Mesenchymal stem cell (in vitro differentiated cells and primary cell): ENCODE results near the gene FCSK.

Experiments used
- DNase-seq: peaks from one replicate; pipeline ENCODE4 v3.0.0-alpha.2; 2013
- H2AFZ ChIP-seq: one replicate; pipeline ENCODE4 v1.6.1; 2013; ENCODE audit warnings: low read depth, mild to moderate bottlenecking, control low read depth, inconsistent platforms, low read length, moderate library complexity
- H2AK5ac ChIP-seq: 2 replicates; pipeline ENCODE4 v1.6.1; 2013; ENCODE audit warnings: low read length, moderate library complexity, mild to moderate bottlenecking, inconsistent platforms; ENCODE audit not compliant: severe bottlenecking
- H2BK120ac ChIP-seq: one replicate; pipeline ENCODE4 v1.6.1; 2013; ENCODE audit warnings: low read depth, mild to moderate bottlenecking, inconsistent platforms, low read length, moderate library complexity
- H2BK12ac ChIP-seq, 2 experiments: one replicate each; pipeline ENCODE4 v1.6.1; 2013; ENCODE audit warnings: inconsistent platforms in 2 of 2, low read length in 2 of 2, mild to moderate bottlenecking in 2 of 2, moderate library complexity in 2 of 2, control low read depth in 1 of 2
- H2BK15ac ChIP-seq: one replicate; pipeline ENCODE4 v1.6.1; 2013; ENCODE audit warnings: mild to moderate bottlenecking, low read depth, inconsistent platforms; ENCODE audit not compliant: poor library complexity, severe bottlenecking
- H2BK5ac ChIP-seq: 2 replicates; pipeline ENCODE4 v1.6.1; 2013; ENCODE audit warnings: low read depth, mild to moderate bottlenecking, low read length, control low read depth, inconsistent platforms; ENCODE audit not compliant: poor library complexity, severe bottlenecking
- H3K14ac ChIP-seq, 2 experiments: one replicate each; pipeline ENCODE4 v1.6.1; 2013; ENCODE audit warnings: inconsistent platforms in 2 of 2, low read length in 2 of 2, control low read depth in 1 of 2, mild to moderate bottlenecking in 1 of 2, moderate library complexity in 1 of 2
- H3K18ac ChIP-seq, 2 experiments: one replicate each; pipeline ENCODE4 v1.6.1; 2013; ENCODE audit warnings: inconsistent platforms in 2 of 2, low read length in 2 of 2, control low read depth in 1 of 2, low read depth in 1 of 2, mild to moderate bottlenecking in 1 of 2
- H3K23ac ChIP-seq, 2 experiments: one replicate each; pipeline ENCODE4 v1.6.1; 2013; ENCODE audit warnings: inconsistent platforms in 2 of 2, low read length in 2 of 2, mild to moderate bottlenecking in 2 of 2, moderate library complexity in 2 of 2, control low read depth in 1 of 2
- H3K27ac ChIP-seq: 2 replicates; pipeline ENCODE4 v1.5.1; 2013; ENCODE audit warnings: mild to moderate bottlenecking, moderate library complexity, low read length, control low read depth, inconsistent platforms; ENCODE audit not compliant: poor library complexity, severe bottlenecking
- H3K27me3 ChIP-seq, 2 experiments: 2 replicates each; pipeline versions ENCODE4 v1.6.1 to v1.7.0; 2013; ENCODE audit warnings: low read length in 2 of 2, mild to moderate bottlenecking in 2 of 2, moderate library complexity in 2 of 2, control low read depth in 1 of 2, inconsistent platforms in 1 of 2; ENCODE audit not compliant: control insufficient read depth in 1 of 2, insufficient read depth in 1 of 2
- H3K36me3 ChIP-seq, 2 experiments: 2 replicates each; pipeline versions ENCODE4 v1.6.1 to v1.7.0; 2013; ENCODE audit warnings: low read length in 2 of 2, control low read depth in 1 of 2, inconsistent platforms in 1 of 2, low read depth in 1 of 2, mild to moderate bottlenecking in 1 of 2; ENCODE audit not compliant: insufficient read depth in 2 of 2, control insufficient read depth in 1 of 2
- H3K4ac ChIP-seq, 2 experiments: one replicate each; pipeline ENCODE4 v1.6.1; 2013; ENCODE audit warnings: inconsistent platforms in 2 of 2, low read length in 2 of 2, mild to moderate bottlenecking in 2 of 2, moderate library complexity in 2 of 2, control low read depth in 1 of 2, low read depth in 1 of 2
- H3K4me1 ChIP-seq: 2 replicates; pipeline ENCODE4 v1.6.1; 2013; ENCODE audit warnings: low read depth, low read length, control low read depth; ENCODE audit not compliant: control insufficient read depth, insufficient read depth
- H3K4me2 ChIP-seq: 2 replicates; pipeline ENCODE4 v1.6.1; 2013; ENCODE audit warnings: low read length, mild to moderate bottlenecking, inconsistent platforms; ENCODE audit not compliant: poor library complexity, severe bottlenecking
- H3K4me3 ChIP-seq, 2 experiments: 2 replicates each; pipeline versions ENCODE4 v1.5.1 to v1.7.0; 2013; ENCODE audit warnings: low read length in 2 of 2, mild to moderate bottlenecking in 2 of 2, control low read depth in 1 of 2, low read depth in 1 of 2; ENCODE audit not compliant: insufficient read depth in 1 of 2
- H3K79me1 ChIP-seq: replicated peaks from 2 replicates; pipeline ENCODE4 v1.6.1; 2013; ENCODE audit warnings: mild to moderate bottlenecking, control low read depth, low read length, inconsistent platforms; ENCODE audit not compliant: poor library complexity, severe bottlenecking
- H3K9ac ChIP-seq: 2 replicates; pipeline ENCODE4 v1.7.0; 2013; ENCODE audit warnings: mild to moderate bottlenecking, low read length, moderate library complexity
- H3K9me3 ChIP-seq: 2 replicates; pipeline ENCODE4 v1.7.0; 2013; ENCODE audit warnings: mild to moderate bottlenecking, low read length; ENCODE audit not compliant: control insufficient read depth
- H4K8ac ChIP-seq: one replicate; pipeline ENCODE4 v1.6.1; 2013; ENCODE audit warnings: inconsistent platforms, mild to moderate bottlenecking, low read length, moderate library complexity
- H4K91ac ChIP-seq: one replicate; pipeline ENCODE4 v1.6.1; 2013; ENCODE audit warnings: mild to moderate bottlenecking, low read length, inconsistent platforms
- WGBS: methylation state at CpG from one replicate; pipeline ENCODE4 v1.1.7; 2013; ENCODE audit warnings: mixed read lengths; 5-methylcytosine and 5-hydroxymethylcytosine counted together

Gene FCSK

GRCh38 chr16:70480127-70481105 lies 26.0 kb downstream of the FCSK start:
- Histone ChIP-seq H3K18ac (no peak overlapping the region), H2AFZ (no peak overlapping the region), H3K27me3 (no peaks in the 10 kb centered on the region), H3K79me1 (no peaks in the 10 kb centered on the region), H2BK5ac (no peak overlapping the region), H2BK15ac (no peak overlapping the region), H3K27ac (no peak overlapping the region), H3K36me3 (peaks cover 56 to 60% of the 10 kb centered on the region in 2 experiments), H4K8ac (no peak overlapping the region), H3K9ac (no peak overlapping the region), H2BK120ac (no peak overlapping the region), H3K4ac (no peak overlapping the region), H3K4me2 (no peak overlapping the region), H2BK12ac (no peak overlapping the region), H3K4me1 (peaks cover 35% of the 10 kb centered on the region), H3K23ac (no peak overlapping the region), H3K14ac (no peak overlapping the region), H3K9me3 (no peaks in the 10 kb centered on the region), H2AK5ac (no peak overlapping the region), H4K91ac (no peak overlapping the region), H3K4me3 (no peak overlapping the region)
- 95% methylated on average over 17 of the region's 17 CpGs for WGBS
- no peak for DNase-seq

DNA sequence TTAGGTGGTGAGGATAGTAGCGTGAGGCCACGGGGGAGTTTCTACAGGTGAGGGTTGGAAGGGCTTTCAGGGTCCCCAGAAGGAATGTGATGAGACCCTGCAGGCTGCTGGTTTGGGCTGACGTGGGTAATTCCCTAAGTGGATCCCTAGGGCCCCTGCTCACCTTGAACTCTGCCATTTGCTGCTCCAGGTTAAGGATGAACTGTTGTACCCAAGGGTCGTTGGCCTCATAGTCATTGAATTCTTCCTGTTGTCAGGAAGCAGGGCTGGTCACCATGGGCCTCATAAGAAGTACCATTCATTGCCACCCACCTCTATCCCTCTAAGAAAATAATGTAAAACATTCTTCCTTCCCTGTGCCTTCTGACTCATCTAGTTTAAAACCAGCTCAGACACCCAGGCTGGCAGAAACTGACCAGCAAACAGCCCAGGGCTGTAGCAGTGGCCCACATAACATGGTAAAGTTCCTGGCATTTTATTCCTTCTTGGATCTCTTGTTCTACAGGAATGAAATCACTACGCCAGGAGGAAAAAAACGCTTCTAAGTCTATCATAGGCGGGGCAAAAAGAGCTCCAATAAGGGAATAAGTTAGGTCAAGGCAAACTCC lies 27.6 kb downstream of the FCSK start:
- Histone ChIP-seq H3K27ac (peak overlapping the region; percentile 46), H3K9ac (no peak overlapping the region), H2BK5ac (no peak overlapping the region), H2AFZ (no peak overlapping the region), H4K8ac (no peak overlapping the region), H3K27me3 (no peaks in the 10 kb centered on the region), H3K18ac (no peak overlapping the region), H2BK15ac (no peak overlapping the region), H2AK5ac (no peak overlapping the region), H4K91ac (no peak overlapping the region), H3K14ac (no peak overlapping the region), H3K4ac (no peak overlapping the region), H3K9me3 (no peaks in the 10 kb centered on the region), H3K4me2 (no peak overlapping the region), H2BK12ac (no peak overlapping the region), H3K23ac (no peak overlapping the region), H3K4me1 (peaks cover 26% of the 10 kb centered on the region), H3K4me3 (no peak overlapping the region), H3K36me3 (peaks cover 61 to 62% of the 10 kb centered on the region in 2 experiments), H2BK120ac (no peak overlapping the region), H3K79me1 (no peaks in the 10 kb centered on the region)
- 97% methylated on average over 7 of the region's 7 CpGs for WGBS
- DNase-seq, result peak; percentile 2

DNA sequence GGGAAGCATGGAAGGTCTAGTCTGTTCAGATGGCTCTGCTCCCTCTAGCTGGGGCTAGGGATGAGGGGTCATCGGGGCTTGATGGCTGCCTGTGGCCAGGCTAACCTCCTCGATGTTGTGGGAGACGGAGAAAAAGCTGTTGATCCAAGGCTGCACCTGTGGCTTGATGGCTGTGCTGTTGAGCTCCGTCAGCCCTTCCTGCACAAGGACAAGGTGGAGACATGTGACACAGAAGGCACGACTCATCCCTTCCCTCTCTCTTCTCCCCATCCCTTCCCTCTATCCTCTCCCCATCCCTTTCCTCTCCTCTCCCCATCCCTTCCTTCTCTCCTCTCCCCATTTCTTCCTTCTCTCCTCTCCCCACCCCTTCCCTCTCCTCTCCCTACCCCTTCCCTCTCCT lies 28.2 kb downstream of the FCSK start:
- H2BK12ac ChIP-seq, result no peak overlapping the region

DNA sequence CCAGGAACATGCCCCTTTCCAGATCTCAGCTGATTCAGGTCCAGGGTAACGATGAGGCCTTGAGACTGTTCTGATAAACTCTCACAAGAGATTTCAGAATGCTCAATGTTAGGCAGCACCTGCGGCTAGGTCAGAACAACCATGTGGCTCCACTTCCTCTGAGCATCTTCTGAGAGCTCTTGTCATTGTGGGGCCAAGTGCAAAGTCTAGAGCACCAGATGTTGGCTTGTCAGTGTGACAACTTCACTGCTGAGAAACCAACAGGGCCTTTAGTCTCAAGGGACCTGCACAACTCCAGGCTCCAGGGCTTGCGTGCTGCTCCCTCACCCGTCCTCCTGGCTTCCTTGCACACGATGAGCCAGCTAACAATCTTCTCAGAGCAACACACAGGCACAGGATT lies 29.0 kb downstream of the FCSK start:
- 91% methylated on average over 5 of the region's 5 CpGs for WGBS
- Histone ChIP-seq H3K4ac (no peak overlapping the region), H2BK15ac (no peak overlapping the region), H4K91ac (no peak overlapping the region), H2BK12ac (no peak overlapping the region), H3K9ac (no peak overlapping the region), H3K4me1 (peaks cover 23% of the 10 kb centered on the region), H2BK5ac (no peak overlapping the region), H3K27ac (no peak overlapping the region), H2BK120ac (no peak overlapping the region), H3K79me1 (no peaks in the 10 kb centered on the region), H3K4me3 (no peak overlapping the region), H2AK5ac (no peak overlapping the region), H3K14ac (no peak overlapping the region), H3K4me2 (no peak overlapping the region), H3K9me3 (no peaks in the 10 kb centered on the region), H3K18ac (no peak overlapping the region), H3K27me3 (no peaks in the 10 kb centered on the region), H2AFZ (no peak overlapping the region), H4K8ac (no peak overlapping the region), H3K36me3 (peaks cover 55 to 57% of the 10 kb centered on the region in 2 experiments), H3K23ac (no peak overlapping the region)
- DNase-seq, result no peak

More for the DNA sequence above, 28.2 kb downstream of the FCSK start:
- WGBS, result 85% methylated on average over 5 of the region's 5 CpGs
- Histone ChIP-seq H3K4ac (no peak overlapping the region), H4K91ac (no peak overlapping the region), H2AFZ (no peak overlapping the region), H3K14ac (no peak overlapping the region), H3K36me3 (peaks cover 59 to 61% of the 10 kb centered on the region in 2 experiments), H3K27me3 (no peaks in the 10 kb centered on the region), H3K9ac (no peak overlapping the region), H3K4me3 (no peak overlapping the region), H3K18ac (no peak overlapping the region), H4K8ac (no peak overlapping the region), H2BK15ac (no peak overlapping the region), H3K4me1 (peaks cover 25% of the 10 kb centered on the region), H2AK5ac (no peak overlapping the region), H3K79me1 (no peaks in the 10 kb centered on the region), H2BK5ac (no peak overlapping the region), H2BK120ac (no peak overlapping the region), H3K4me2 (no peak overlapping the region), H3K9me3 (no peaks in the 10 kb centered on the region), H3K27ac (peak overlapping the region; percentile 15), H3K23ac (no peak overlapping the region)
- DNase-seq, result no peak
